Pancreas (tissue), 10 donors: Measurements from ENCODE around the gene RPL21. TPM values are rescaled to one million over a fixed set of nuclear protein-coding genes. Genes with fewer than 3 reads are reported as not detected.
A peak's percentile ranks its signal among the peaks of the same experiment; 100 is the strongest.
"Not testable (repeated sequence)": the region's sequence is repeated elsewhere in the genome, so short reads cannot be mapped to it uniquely, and the experiment has no call there.

Source experiments
- ATAC-seq, 4 donors: fragments of 200-7000 bp; cut with Tn5 transposase; one replicate each; pipeline versions ENCODE4 v1.8.0 to v1.9.1; 2020; ENCODE audit warnings: mild to moderate bottlenecking in 4 of 4, moderate library complexity in 4 of 4
- DNase-seq, 6 donors: peaks; one replicate each; pipeline ENCODE4 v3.0.0-alpha.2; 2020
- FAIRE-seq: peaks from 2 replicates; lab custom pipeline; 2012; peaks lifted over from hg19 to GRCh38; lab: Jason Lieb, UNC
- H3K27ac ChIP-seq, 4 donors: fragments of 200-600 bp; sonication (generic); 1 replicate in 3 of 4; 2 replicates in 1 of 4; pipeline versions ENCODE4 v1.5.0 to v1.8.0; 2020
- H3K27me3 ChIP-seq, 4 donors: fragments of 200-600 bp; one replicate each; pipeline ENCODE4 v1.8.0; 2021
- H3K36me3 ChIP-seq, 3 donors: fragments of 200-600 bp; sonication (generic) in 1 of 3; one replicate each; pipeline versions ENCODE4 v1.5.0 to v1.8.0; 2020 to 2021
- H3K4me1 ChIP-seq, 3 donors: fragments of 200-600 bp; one replicate each; pipeline ENCODE4 v1.8.0; 2021
- H3K4me3 ChIP-seq, 4 donors: fragments of 200-600 bp; sonication (generic) in 2 of 4; one replicate each; pipeline versions ENCODE4 v1.5.0 to v1.8.0; 2020 to 2021
- H3K9me3 ChIP-seq, 4 donors: fragments of 200-600 bp; one replicate each; pipeline ENCODE4 v1.8.0; 2021
- WGBS, 2 donors: extraction: QIAGEN DNeasy Blood & Tissue Kit; methylation state at CpG; one replicate each; pipeline ENCODE4 v1.1.7; 2013; 5-methylcytosine and 5-hydroxymethylcytosine counted together
- intact Hi-C, 3 donors: fragments of 100-400 bp; cut with DNase I; formaldehyde crosslinking; loops; one replicate each; pipeline versions ENCODE4 v1.11.1 to v1.14.2; 2022
- polyA plus RNA-seq, 2 donors: library from polyadenylated mRNA; stranded (reverse); fragments of 200-250 nt; gene quantifications; one replicate each; pipeline ENCODE4 v1.2.3, GENCODE V29; 2013
- total RNA-seq, 6 donors: library from RNA; stranded (reverse); fragmentation: NEBNext Ultra II Directional in 4 of 6; extraction: Animal tissue kit (Norgen Biotek cat#: 25700) in 4 of 6; gene quantifications; one replicate each; pipeline versions ENCODE4 v1.2.1 to v1.2.4, GENCODE V29; 2021 to 2023
- TF ChIP-seq, protein P1 (sequence below), 4 donors: fragments of 200-600 bp; sonication (generic) in 3 of 4; IDR thresholded peaks; one replicate each; pipeline versions ENCODE4 v1.5.0 to v1.8.0; 2021; ENCODE audit warnings: antibody characterized with exemption in 4 of 4
- donor health status: healthy with polysubstance abuse.
- donor health status: DM: no; HTN: no; CAD: no; lungs with moderate emphysema.
- donor health status: DM: no; HTN: no; CAD: no.
- donor health status: control.
- donor health status: control.
- donor health status: Bipolar disorder and iron deficiency.
- donor health status: DM: yes; HTN: yes; CAD: no.
- donor health status: DM: no; HTN: no; CAD: no.
- donor health status: DM: no; HTN: no; CAD: no.
- donor health status: DM: yes; HTN: yes; CAD: no.

RPL21 gene
- total and polyA plus RNA-seq, 8 donors = 376 to 844 (median 686) TPM

- DNase-seq (no peak), FAIRE-seq (no peak), ATAC-seq (no peak)
- Histone ChIP-seq H3K9me3 (no peaks in the 10 kb centered on the region), H3K27ac (no peak overlapping the region), H3K4me1 (no peaks in the 10 kb centered on the region), H3K36me3 (no peaks in the 10 kb centered on the region), H3K27me3 (no peaks in the 10 kb centered on the region), H3K4me3 (no peak overlapping the region)
- intact Hi-C loops = loop anchor here in 1 of 3 donors (10.0 kb wide), 1 partner anchor 224 kb away; no protein-coding TSS in a partner anchor
- WGBS, 2 donors = 86 to 100% methylated on average over 1 of the region's 1 CpG
- TF ChIP-seq, protein P1, sequence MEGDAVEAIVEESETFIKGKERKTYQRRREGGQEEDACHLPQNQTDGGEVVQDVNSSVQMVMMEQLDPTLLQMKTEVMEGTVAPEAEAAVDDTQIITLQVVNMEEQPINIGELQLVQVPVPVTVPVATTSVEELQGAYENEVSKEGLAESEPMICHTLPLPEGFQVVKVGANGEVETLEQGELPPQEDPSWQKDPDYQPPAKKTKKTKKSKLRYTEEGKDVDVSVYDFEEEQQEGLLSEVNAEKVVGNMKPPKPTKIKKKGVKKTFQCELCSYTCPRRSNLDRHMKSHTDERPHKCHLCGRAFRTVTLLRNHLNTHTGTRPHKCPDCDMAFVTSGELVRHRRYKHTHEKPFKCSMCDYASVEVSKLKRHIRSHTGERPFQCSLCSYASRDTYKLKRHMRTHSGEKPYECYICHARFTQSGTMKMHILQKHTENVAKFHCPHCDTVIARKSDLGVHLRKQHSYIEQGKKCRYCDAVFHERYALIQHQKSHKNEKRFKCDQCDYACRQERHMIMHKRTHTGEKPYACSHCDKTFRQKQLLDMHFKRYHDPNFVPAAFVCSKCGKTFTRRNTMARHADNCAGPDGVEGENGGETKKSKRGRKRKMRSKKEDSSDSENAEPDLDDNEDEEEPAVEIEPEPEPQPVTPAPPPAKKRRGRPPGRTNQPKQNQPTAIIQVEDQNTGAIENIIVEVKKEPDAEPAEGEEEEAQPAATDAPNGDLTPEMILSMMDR (IDR thresholded peaks at IDR 0.05) = no peak
Measured at GRCh38 chr13:27208514-27208913, 42.8 kb upstream of the RPL21 start.

GRCh38 chr13:27211271-27211670 is 40.1 kb upstream of the RPL21 start:
- no peak overlapping the region for H3K27ac ChIP-seq
- DNase-seq = no peak
- 96 to 100% methylated on average over 1 of the region's 1 CpG for WGBS, 2 donors
- ATAC-seq = no peak
- H3K36me3 ChIP-seq = no peaks in the 10 kb centered on the region
- H3K9me3 ChIP-seq = no peaks in the 10 kb centered on the region
- no peak for FAIRE-seq
- H3K4me1 ChIP-seq = no peaks in the 10 kb centered on the region
- TF ChIP-seq, protein P1 (IDR thresholded peaks at IDR 0.05) = no peak
- intact Hi-C loops = no loop called here
- H3K4me3 ChIP-seq = no peak overlapping the region
- H3K27me3 ChIP-seq = no peaks in the 10 kb centered on the region

DNA sequence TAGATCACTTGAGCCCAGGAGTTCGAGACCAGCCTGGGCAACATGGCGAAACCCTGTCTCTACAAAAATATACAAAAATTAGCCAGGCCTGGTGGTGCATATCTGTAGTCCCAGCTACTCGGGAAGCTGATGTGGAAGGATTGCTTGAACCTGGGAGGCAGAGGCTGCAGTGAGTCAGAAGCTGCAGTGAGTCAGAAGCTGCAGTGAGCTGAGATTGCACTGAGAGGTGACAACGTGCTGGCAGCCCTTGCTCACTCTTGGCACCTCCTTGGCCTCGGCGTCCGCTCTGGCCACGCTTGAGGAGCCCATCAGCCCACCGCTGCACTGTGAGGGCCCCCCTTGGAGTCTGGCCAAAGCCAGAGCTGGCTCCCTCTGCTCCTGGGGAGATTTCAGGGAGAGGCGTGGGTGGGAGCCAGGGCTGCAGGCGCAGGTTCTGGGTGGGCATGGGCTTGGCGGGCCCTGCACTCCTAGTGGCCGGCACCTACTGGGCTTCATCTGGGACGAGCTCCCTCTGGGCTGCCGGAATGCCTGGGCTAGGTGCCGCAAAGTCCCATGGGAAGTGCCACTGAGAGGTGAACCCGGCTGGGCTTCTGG is 39.5 kb upstream of the RPL21 start:
- ATAC-seq = no peak
- peak in 1 of 6 donors; percentile 48 for DNase-seq
- no peaks in the 10 kb centered on the region for H3K4me1 ChIP-seq
- no peak overlapping the region for H3K27ac ChIP-seq
- no peaks in the 10 kb centered on the region for H3K27me3 ChIP-seq
- H3K36me3 ChIP-seq = no peaks in the 10 kb centered on the region
- H3K9me3 ChIP-seq = no peaks in the 10 kb centered on the region
- no peak for FAIRE-seq
- TF ChIP-seq, protein P1 (IDR thresholded peaks at IDR 0.05) = no peak
- 87 to 90% methylated on average over 17 of the region's 17 CpGs for WGBS, 2 donors
- no peak overlapping the region for H3K4me3 ChIP-seq
- intact Hi-C loops = no loop called here

- WGBS, 2 donors = 88 to 94% methylated on average over 5 of the region's 5 CpGs
- ATAC-seq, H3K36me3 ChIP-seq, DNase-seq, intact Hi-C loops, H3K4me1 ChIP-seq, FAIRE-seq, H3K27me3 ChIP-seq, H3K9me3 ChIP-seq, H3K4me3 ChIP-seq, H3K27ac ChIP-seq: not testable (repeated sequence)
Measured at GRCh38 chr13:27213386-27213785, 38.0 kb upstream of the RPL21 start.

- intact Hi-C loops, FAIRE-seq: not testable (repeated sequence)
- 79 to 82% methylated on average over 2 of the region's 2 CpGs for WGBS, 2 donors
Measured at GRCh38 chr13:27217791-27218190, 33.6 kb upstream of the RPL21 start.

DNA sequence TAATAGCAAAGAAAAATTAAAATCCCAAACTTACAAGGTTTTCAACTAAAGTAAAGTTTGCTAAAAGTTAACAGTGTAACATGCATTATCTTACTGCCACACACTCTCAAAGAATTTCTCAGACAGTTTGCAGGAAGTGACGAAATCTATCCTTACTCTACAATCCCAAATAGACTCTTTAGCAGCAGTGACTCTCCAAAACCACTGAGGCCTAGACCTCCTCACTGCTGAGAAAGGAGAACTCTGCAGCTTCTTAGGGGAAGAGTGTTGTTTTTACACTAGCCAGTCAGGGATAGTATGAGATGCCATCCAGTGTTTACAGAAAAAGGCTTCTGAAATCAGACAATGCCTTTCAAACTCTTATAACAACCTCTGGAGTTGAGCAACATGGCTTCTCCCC is 32.5 kb upstream of the RPL21 start:
- 84 to 95% methylated on average over 1 of the region's 1 CpG for WGBS, 2 donors
- FAIRE-seq, ATAC-seq, H3K4me1 ChIP-seq, H3K27ac ChIP-seq, H3K36me3 ChIP-seq, intact Hi-C loops, H3K9me3 ChIP-seq, H3K4me3 ChIP-seq, DNase-seq, H3K27me3 ChIP-seq: not testable (repeated sequence)

More at GRCh38 chr13:27217791-27218190, 33.6 kb upstream of the RPL21 start:
- DNase-seq, H3K27me3 ChIP-seq, H3K27ac ChIP-seq, H3K4me3 ChIP-seq, H3K36me3 ChIP-seq, H3K9me3 ChIP-seq, ATAC-seq, H3K4me1 ChIP-seq: not testable (repeated sequence)
